ENCODE measurements around the gene KRTAP9-4. TPM values are rescaled to one million over a fixed set of nuclear protein-coding genes. Genes with fewer than 3 reads are reported as not detected.

KRTAP9-4 gene
- total RNA-seq, 1 experiment from 2014 or later = not detected

DNA sequence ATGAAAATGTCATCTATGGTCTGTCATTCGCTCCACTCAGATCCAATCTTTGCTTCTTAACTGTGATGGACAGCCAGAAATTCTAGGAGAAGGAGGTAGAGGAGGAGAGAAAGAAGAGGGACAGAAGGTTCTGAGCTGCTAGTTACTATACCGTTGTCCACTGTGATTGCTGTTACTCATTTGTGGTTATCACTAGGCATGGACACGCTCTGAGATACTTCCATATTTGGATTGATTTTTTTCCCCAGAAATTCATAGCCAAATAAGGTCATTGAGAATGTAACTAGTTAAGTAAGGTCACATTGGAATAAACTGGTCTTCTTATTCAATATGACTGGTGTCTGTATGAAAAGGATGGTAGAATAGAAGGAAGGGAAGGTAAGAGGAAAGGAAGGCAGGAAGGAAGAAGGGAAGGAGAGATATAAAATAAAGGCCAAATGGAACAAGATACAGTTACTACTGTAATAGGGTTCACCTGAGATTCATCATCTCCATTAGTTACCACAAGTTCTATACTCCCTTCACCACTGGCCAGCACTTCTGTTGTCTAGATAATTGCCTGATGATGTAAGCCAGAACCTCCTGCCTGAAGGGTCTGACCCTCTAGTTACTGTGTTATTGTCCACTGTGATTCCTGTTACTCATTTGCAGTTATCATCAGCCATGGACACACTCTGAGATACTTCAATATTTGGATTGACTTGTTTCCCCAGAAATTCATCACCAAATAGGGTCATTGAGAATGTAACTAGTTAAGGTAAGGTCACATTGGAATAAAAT is 28.9 kb downstream of the KRTAP9-4 start:
- no TSS peak for BruUV-seq (replicated peaks)
- intact Hi-C loops (cut with micrococcal nuclease) = no loop called here
- Mint-ChIP-seq H3K27ac (ENCODE audit: low read depth, unreplicated experiment) (no peak overlapping the region), H3K9me3 (ENCODE audit: unreplicated experiment) (no peaks in the 10 kb centered on the region), H3K36me3 (ENCODE audit: insufficient read depth, unreplicated experiment) (no peaks in the 10 kb centered on the region), H3K4me1 (ENCODE audit: insufficient read depth, unreplicated experiment) (no peaks in the 10 kb centered on the region), H3K4me3 (ENCODE audit: unreplicated experiment) (no peak overlapping the region), H3K27me3 (ENCODE audit: insufficient read depth, unreplicated experiment) (peaks cover 76% of the 10 kb centered on the region)
- no peak for DNase-seq (ENCODE audit: unreplicated experiment)
- ChIA-PET CTCF (no interaction called here), POLR2A (no interaction called here)
- TF ChIP-seq, protein P1, sequence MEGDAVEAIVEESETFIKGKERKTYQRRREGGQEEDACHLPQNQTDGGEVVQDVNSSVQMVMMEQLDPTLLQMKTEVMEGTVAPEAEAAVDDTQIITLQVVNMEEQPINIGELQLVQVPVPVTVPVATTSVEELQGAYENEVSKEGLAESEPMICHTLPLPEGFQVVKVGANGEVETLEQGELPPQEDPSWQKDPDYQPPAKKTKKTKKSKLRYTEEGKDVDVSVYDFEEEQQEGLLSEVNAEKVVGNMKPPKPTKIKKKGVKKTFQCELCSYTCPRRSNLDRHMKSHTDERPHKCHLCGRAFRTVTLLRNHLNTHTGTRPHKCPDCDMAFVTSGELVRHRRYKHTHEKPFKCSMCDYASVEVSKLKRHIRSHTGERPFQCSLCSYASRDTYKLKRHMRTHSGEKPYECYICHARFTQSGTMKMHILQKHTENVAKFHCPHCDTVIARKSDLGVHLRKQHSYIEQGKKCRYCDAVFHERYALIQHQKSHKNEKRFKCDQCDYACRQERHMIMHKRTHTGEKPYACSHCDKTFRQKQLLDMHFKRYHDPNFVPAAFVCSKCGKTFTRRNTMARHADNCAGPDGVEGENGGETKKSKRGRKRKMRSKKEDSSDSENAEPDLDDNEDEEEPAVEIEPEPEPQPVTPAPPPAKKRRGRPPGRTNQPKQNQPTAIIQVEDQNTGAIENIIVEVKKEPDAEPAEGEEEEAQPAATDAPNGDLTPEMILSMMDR (IDR thresholded peaks at IDR 0.05; ENCODE audit: unreplicated experiment) = no peak

DNA sequence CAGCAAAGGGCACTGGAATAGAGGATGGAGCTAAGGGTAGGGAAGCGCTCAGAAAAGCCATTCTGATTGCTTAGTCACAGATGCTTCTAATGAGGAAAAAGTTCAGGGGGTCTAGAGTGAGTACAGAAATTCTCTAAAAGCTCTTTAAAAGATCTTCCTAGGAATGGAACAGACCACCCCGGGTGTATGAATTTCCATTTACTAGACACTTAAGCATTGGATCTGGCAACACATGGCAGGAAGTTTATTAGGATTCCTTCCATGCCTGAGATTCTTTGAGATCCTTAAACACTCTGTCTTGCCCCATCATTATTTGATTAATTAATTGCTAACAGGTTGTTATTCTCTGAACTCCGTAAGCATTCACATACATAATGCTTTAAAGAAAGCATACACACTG is 34.6 kb downstream of the KRTAP9-4 start:
- H3K27ac Mint-ChIP-seq (ENCODE audit: low read depth, unreplicated experiment) = no peak overlapping the region
- intact Hi-C loops (cut with micrococcal nuclease) = no loop called here
- H3K9me3 Mint-ChIP-seq (ENCODE audit: unreplicated experiment) = no peaks in the 10 kb centered on the region
- TF ChIP-seq, protein P1 (IDR thresholded peaks at IDR 0.05; ENCODE audit: unreplicated experiment) = no peak
- peaks cover 46% of the 10 kb centered on the region for H3K27me3 Mint-ChIP-seq (ENCODE audit: insufficient read depth, unreplicated experiment)
- no peaks in the 10 kb centered on the region for H3K36me3 Mint-ChIP-seq (ENCODE audit: insufficient read depth, unreplicated experiment)
- POLR2A ChIA-PET = no interaction called here
- H3K4me3 Mint-ChIP-seq (ENCODE audit: unreplicated experiment) = no peak overlapping the region
- DNase-seq (ENCODE audit: unreplicated experiment) = no peak
- H3K4me1 Mint-ChIP-seq (ENCODE audit: insufficient read depth, unreplicated experiment) = no peaks in the 10 kb centered on the region
- CTCF ChIA-PET = interaction anchor here (0.6 to 0.7 kb wide), 2 partner anchors 166 to 208 kb away, joined by 3 read pairs; no protein-coding TSS in a partner anchor
- no TSS peak for BruUV-seq (replicated peaks)

DNA sequence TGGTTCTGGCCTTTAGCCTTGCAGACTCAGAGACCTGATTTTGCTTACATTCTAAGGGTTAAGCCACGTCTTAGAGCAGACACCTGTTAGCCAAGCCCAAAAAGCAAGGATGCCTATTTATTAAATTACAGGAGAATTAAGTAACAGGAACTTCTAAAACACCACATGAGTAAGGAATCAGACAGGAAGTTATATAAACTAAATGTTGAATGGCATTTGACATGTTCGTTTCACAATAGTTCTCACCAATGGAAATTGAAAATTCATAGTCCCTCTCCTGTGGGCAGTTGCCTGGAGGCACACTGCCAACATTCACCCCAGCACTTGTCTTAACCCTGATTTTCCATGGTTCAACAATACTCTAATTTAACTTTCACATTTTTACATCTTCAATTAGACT is 35.1 kb downstream of the KRTAP9-4 start:
- CTCF ChIA-PET = no interaction called here
- DNase-seq (ENCODE audit: unreplicated experiment) = no peak
- TF ChIP-seq, protein P1 (IDR thresholded peaks at IDR 0.05; ENCODE audit: unreplicated experiment) = no peak
- POLR2A ChIA-PET = no interaction called here
- no peaks in the 10 kb centered on the region for H3K36me3 Mint-ChIP-seq (ENCODE audit: insufficient read depth, unreplicated experiment)
- no peak overlapping the region for H3K4me3 Mint-ChIP-seq (ENCODE audit: unreplicated experiment)
- no peaks in the 10 kb centered on the region for H3K4me1 Mint-ChIP-seq (ENCODE audit: insufficient read depth, unreplicated experiment)
- no peak overlapping the region for H3K27ac Mint-ChIP-seq (ENCODE audit: low read depth, unreplicated experiment)
- intact Hi-C loops (cut with micrococcal nuclease) = no loop called here
- H3K9me3 Mint-ChIP-seq (ENCODE audit: unreplicated experiment) = no peaks in the 10 kb centered on the region
- peaks cover 41% of the 10 kb centered on the region for H3K27me3 Mint-ChIP-seq (ENCODE audit: insufficient read depth, unreplicated experiment)
- no TSS peak for BruUV-seq (replicated peaks)

DNA sequence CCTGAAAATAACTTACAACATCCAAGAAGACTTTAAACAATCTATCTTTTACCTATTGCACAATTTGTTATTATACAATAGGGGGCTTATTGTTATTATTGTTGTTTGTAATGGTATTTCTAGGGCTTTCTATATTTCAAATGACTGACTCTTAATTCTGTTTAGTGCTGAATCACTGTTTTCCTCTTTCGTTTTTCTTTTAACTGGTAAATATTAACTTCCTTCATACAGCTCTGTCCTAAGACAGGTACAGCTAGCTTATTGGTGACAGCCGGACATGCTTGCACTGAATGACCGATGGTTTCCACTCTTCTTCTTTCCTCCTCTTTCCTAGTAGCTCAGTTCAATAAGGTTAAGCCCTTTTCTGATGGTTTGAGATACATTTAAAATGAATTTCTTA is 37.6 kb downstream of the KRTAP9-4 start:
- no peak overlapping the region for H3K4me3 Mint-ChIP-seq (ENCODE audit: unreplicated experiment)

More for the DNA sequence above, 37.6 kb downstream of the KRTAP9-4 start:
- H3K4me1 Mint-ChIP-seq (ENCODE audit: insufficient read depth, unreplicated experiment) = no peaks in the 10 kb centered on the region
- H3K27me3 Mint-ChIP-seq (ENCODE audit: insufficient read depth, unreplicated experiment) = peaks cover 20% of the 10 kb centered on the region
- CTCF ChIA-PET = interaction anchor here (0.7 kb wide), 1 partner anchor 72 kb away, joined by 4 read pairs; no protein-coding TSS in a partner anchor
- TF ChIP-seq, protein P1 (IDR thresholded peaks at IDR 0.05; ENCODE audit: unreplicated experiment) = no peak
- DNase-seq (ENCODE audit: unreplicated experiment) = no peak
- no TSS peak for BruUV-seq (replicated peaks)
- no peak overlapping the region for H3K27ac Mint-ChIP-seq (ENCODE audit: low read depth, unreplicated experiment)
- intact Hi-C loops (cut with micrococcal nuclease) = no loop called here
- no peaks in the 10 kb centered on the region for H3K9me3 Mint-ChIP-seq (ENCODE audit: unreplicated experiment)
- POLR2A ChIA-PET = no interaction called here
- H3K36me3 Mint-ChIP-seq (ENCODE audit: insufficient read depth, unreplicated experiment) = no peaks in the 10 kb centered on the region
